Parathyroid adenoma (tissue), 2 donors: Measurements from ENCODE around the gene MSRB1.

ENCODE experiments used
- H2AFZ ChIP-seq: fragments of 300-600 bp; sonication (generic); one replicate; pipeline ENCODE4 v1.7.0; 2017; ENCODE audit warnings: antibody characterized with exemption, mild to moderate bottlenecking
- H3K27ac ChIP-seq: fragments of 300-600 bp; sonication (generic); one replicate; pipeline ENCODE4 v1.7.0; 2017
- H3K27me3 ChIP-seq: fragments of 300-600 bp; sonication (generic); one replicate; pipeline ENCODE4 v1.7.0; 2017; ENCODE audit warnings: low read length; ENCODE audit not compliant: control insufficient read depth, insufficient read depth
- H3K36me3 ChIP-seq: fragments of 300-600 bp; sonication (generic); one replicate; pipeline ENCODE4 v1.7.0; 2017; ENCODE audit warnings: low read length; ENCODE audit not compliant: control insufficient read depth, insufficient read depth
- H3K4me1 ChIP-seq: fragments of 300-600 bp; sonication (generic); one replicate; pipeline ENCODE4 v1.7.0; 2017; ENCODE audit warnings: control low read depth
- H3K4me2 ChIP-seq: fragments of 300-600 bp; sonication (generic); one replicate; pipeline ENCODE4 v1.7.0; 2017; ENCODE audit warnings: low read length
- H3K4me3 ChIP-seq: fragments of 300-600 bp; sonication (generic); one replicate; pipeline ENCODE4 v1.7.0; 2017; ENCODE audit warnings: low read depth, low read length
- H3K79me2 ChIP-seq: fragments of 300-600 bp; sonication (generic); one replicate; pipeline ENCODE4 v1.7.0; 2017; ENCODE audit warnings: control low read depth
- H3K9ac ChIP-seq: fragments of 300-600 bp; sonication (generic); one replicate; pipeline ENCODE4 v1.7.0; 2017; ENCODE audit warnings: mild to moderate bottlenecking
- H3K9me3 ChIP-seq: fragments of 300-600 bp; sonication (generic); one replicate; pipeline ENCODE4 v1.7.0; 2017; ENCODE audit warnings: low read length; ENCODE audit not compliant: control insufficient read depth
- CTCF ChIP-seq: fragments of 300-600 bp; sonication (generic); IDR thresholded peaks from one replicate; pipeline ENCODE4 v1.7.0; 2017; ENCODE audit warnings: antibody characterized with exemption, mild to moderate bottlenecking
- donor health status: primary hyperparathyroidism.

The MSRB1 gene

GRCh38 chr16:1918351-1919326 lies 24.4 kb downstream of the MSRB1 start, which contains the start of gene HS3ST6:
HS3ST6 (minus strand) TSS chr16:1918415; CDS start chr16:1918323, 92 bp downstream.
- no peaks in the 10 kb centered on the region for H3K9me3 ChIP-seq
- no peaks in the 10 kb centered on the region for H3K79me2 ChIP-seq
- no peak within 1 kb of the TSS for H2AFZ ChIP-seq
- no peaks in the 10 kb centered on the region for H3K36me3 ChIP-seq
- no peak within 1 kb of the TSS for H3K4me2 ChIP-seq
- H3K9ac ChIP-seq, result no peak within 1 kb of the TSS
- no peak for TF ChIP-seq CTCF
- peaks cover 14% of the 10 kb centered on the region for H3K27me3 ChIP-seq
- H3K4me3 ChIP-seq, result no peak within 1 kb of the TSS
- H3K4me1 ChIP-seq, result no peaks in the 10 kb centered on the region
- H3K27ac ChIP-seq, result no peak within 1 kb of the TSS

- Histone ChIP-seq H3K36me3 (no peaks in the 10 kb centered on the region), H2AFZ (no peak overlapping the region), H3K4me3 (no peak overlapping the region), H3K4me1 (no peaks in the 10 kb centered on the region), H3K9ac (no peak overlapping the region), H3K9me3 (no peaks in the 10 kb centered on the region), H3K27ac (no peak overlapping the region), H3K4me2 (no peak overlapping the region), H3K27me3 (peaks cover 12% of the 10 kb centered on the region), H3K79me2 (no peaks in the 10 kb centered on the region)
- no peak for TF ChIP-seq CTCF
Measured at GRCh38 chr16:1917665-1918350, 25.2 kb downstream of the MSRB1 start.

- Histone ChIP-seq H3K27ac (no peak overlapping the region), H2AFZ (no peak overlapping the region), H3K4me3 (no peak overlapping the region), H3K9me3 (no peaks in the 10 kb centered on the region), H3K9ac (no peak overlapping the region), H3K27me3 (peaks cover 12% of the 10 kb centered on the region), H3K4me1 (no peaks in the 10 kb centered on the region), H3K36me3 (no peaks in the 10 kb centered on the region), H3K4me2 (no peak overlapping the region), H3K79me2 (no peaks in the 10 kb centered on the region)
- no peak for TF ChIP-seq CTCF
Measured at GRCh38 chr16:1917056-1917664, 25.8 kb downstream of the MSRB1 start.

- Histone ChIP-seq H3K9me3 (no peaks in the 10 kb centered on the region), H3K36me3 (no peaks in the 10 kb centered on the region), H3K27me3 (peaks cover 12% of the 10 kb centered on the region), H2AFZ (no peak overlapping the region), H3K4me1 (no peaks in the 10 kb centered on the region), H3K4me3 (no peak overlapping the region), H3K9ac (no peak overlapping the region), H3K27ac (no peak overlapping the region), H3K79me2 (no peaks in the 10 kb centered on the region), H3K4me2 (no peak overlapping the region)
- TF ChIP-seq CTCF, result no peak
Measured at GRCh38 chr16:1916640-1916990, 26.4 kb downstream of the MSRB1 start.
